Measurements from ENCODE around the gene TM9SF1. TPM values are rescaled to one million over a fixed set of nuclear protein-coding genes. Genes with fewer than 3 reads are reported as not detected.

The TM9SF1 gene
- total and polyA plus RNA-seq, 10 of the 15 experiments (the other 5 are each of a cell fraction or from before 2014, with no cell fraction given) = 7.2 to 39.2 (median 17.6) TPM

DNA sequence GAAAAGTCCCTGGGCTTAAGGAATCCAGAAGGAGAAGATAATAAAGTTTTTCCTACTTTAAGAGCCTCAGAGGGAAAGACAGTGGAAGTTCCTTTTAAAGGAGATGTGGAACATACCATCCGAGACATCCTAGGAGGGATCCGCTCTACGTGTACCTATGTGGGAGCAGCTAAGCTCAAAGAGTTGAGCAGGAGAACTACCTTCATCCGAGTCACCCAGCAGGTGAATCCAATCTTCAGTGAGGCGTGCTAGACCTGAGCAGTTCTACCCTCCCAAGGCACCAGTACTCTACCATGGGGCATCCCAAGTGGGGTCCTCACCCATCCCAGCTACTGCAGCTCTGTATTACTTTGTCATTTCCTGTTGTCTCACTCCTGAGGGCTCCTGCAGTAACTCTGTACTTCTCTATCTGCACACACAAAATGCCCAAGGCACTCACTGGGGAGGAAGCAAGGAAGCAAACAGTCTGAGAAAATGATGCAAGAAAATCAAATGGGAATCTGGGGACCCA lies 43.3 kb upstream of the TM9SF1 start:
- H3K36me3 ChIP-seq (ENCODE audit: control insufficient read depth in 2 of 2, insufficient read depth in 2 of 2, low read length in 1 of 2) = peaks cover 11 to 52% of the 10 kb centered on the region in 2 experiments
- in situ Hi-C loops (cut with MboI) = no loop called here
- DNase-seq (ENCODE audit: low read depth, low spot score) (no peak), ATAC-seq (no peak), FAIRE-seq (no peak)
- WGBS (ENCODE audit: insufficient coverage, insufficient replicate concordance, low lambda C conversion rate, missing lambda C conversion rate) = 96% methylated on average over 5 of the region's 5 CpGs
- no peak overlapping the region; the same call in 1 of the 2 replicates for H3K4me2 ChIP-seq (ENCODE audit: control insufficient read depth, insufficient read depth)
- H3K79me2 ChIP-seq (ENCODE audit: control insufficient read depth, insufficient read depth, low read length) = peaks cover 24% of the 10 kb centered on the region
- SMC1A ChIA-PET (ENCODE audit: uncharacterized antibody, unreplicated experiment) = interaction anchor here (0.8 to 1.5 kb wide), 3 partner anchors 24 to 60 kb away, joined by 3 to 4 read pairs (median 3); partner anchors contain the start of genes DHRS1, NOP9 and TM9SF1
- H3K27me3 ChIP-seq (replicated peaks in 1 of 2; ENCODE audit: control insufficient read depth in 2 of 2, insufficient read depth in 2 of 2, low read length in 1 of 2) = no peaks in the 10 kb centered on the region
- H3K4me1 ChIP-seq (ENCODE audit: control insufficient read depth, insufficient read depth, low read length) = peaks cover 12% of the 10 kb centered on the region
- no peak overlapping the region for H2AFZ ChIP-seq (ENCODE audit: control insufficient read depth, low read depth, low read length)
- H3K4me3 ChIP-seq = no peak overlapping the region
- BruUV-seq (replicated peaks) = no TSS peak
- RAD21 ChIA-PET (ENCODE audit: unreplicated experiment) = no interaction called here
- H4K20me1 ChIP-seq (ENCODE audit: control insufficient read depth, insufficient read depth) = peaks cover 3% of the 10 kb centered on the region; the same call in 1 of the 2 replicates
- intact Hi-C loops (cut with micrococcal nuclease; ENCODE audit: unreplicated experiment) = no loop called here
- no peaks in the 10 kb centered on the region for H3K9me3 ChIP-seq (replicated peaks; ENCODE audit: control insufficient read depth, insufficient read depth, low read length)
- POLR2A ChIA-PET = interaction anchor here (0.7 to 1.5 kb wide), 4 partner anchors 12 to 42 kb away, joined by 3 to 4 read pairs (median 3); partner anchors contain the start of genes MDP1 and RABGGTA
- no peak overlapping the region for H3K27ac ChIP-seq (ENCODE audit: control insufficient read depth, insufficient read depth)
- CTCF ChIA-PET = interaction anchor here (1.0 to 12.3 kb wide), 5 partner anchors 24 to 95 kb away, joined by 3 to 368 read pairs (median 7); partner anchors contain the start of genes CHMP4A, CIDEB, DHRS1 and MDP1
- TF ChIP-seq YY1 (IDR thresholded peaks at IDR 0.05; ENCODE audit: low read depth, low read length) (no peak), E2F8 (IDR thresholded peaks at IDR 0.05; ENCODE audit: low read depth, partially characterized antibody) (no peak), BHLHE40 (IDR thresholded peaks at IDR 0.05; ENCODE audit: borderline replicate concordance in 1 of 2, low read depth in 2 of 2, low read length in 1 of 2) (no peak)
- no peak overlapping the region for H3K9ac ChIP-seq (ENCODE audit: control insufficient read depth, insufficient read depth, low read length)

All from GM12878 (cell line).